Stimulated activated naive B cell treated with anti-CD40 and anti-IgM and Interleukin-4, amounts not matched to agents 10 μg/mL and 1 μg/mL and 100 μg/mL, for 72 hours (primary cell): Measurements from ENCODE around the gene RNF19B.
A peak's percentile ranks its signal among the peaks of the same experiment; 100 is the strongest.
"Not testable (repeated sequence)": the region's sequence is repeated elsewhere in the genome, so short reads cannot be mapped to it uniquely, and the experiment has no call there.

ENCODE experiments used
- ATAC-seq, 2 donors: fragments of 150-1000 bp; cut with Tn5 transposase; replicated peaks; 2 replicates each; pipeline ENCODE4 v1.10.0; 2021; ENCODE audit warnings: moderate library complexity in 1 of 2
- DNase-seq: peaks from one replicate; pipeline ENCODE4 v3.0.0; 2021
- H3K27ac Mint-ChIP-seq: one replicate; pipeline ENCODE4 v1.8.0; 2022; ENCODE audit warnings: mild to moderate bottlenecking, mixed read lengths
- H3K27me3 Mint-ChIP-seq, 2 donors: one replicate each; pipeline ENCODE4 v1.8.0; 2022; ENCODE audit warnings: mixed read lengths in 2 of 2
- H3K36me3 Mint-ChIP-seq, 2 donors: one replicate each; pipeline ENCODE4 v1.8.0; 2022; ENCODE audit warnings: mixed read lengths in 2 of 2, mild to moderate bottlenecking in 1 of 2
- H3K4me1 Mint-ChIP-seq, 2 donors: one replicate each; pipeline ENCODE4 v1.8.0; 2022; ENCODE audit warnings: mixed read lengths in 2 of 2, mild to moderate bottlenecking in 1 of 2
- H3K4me3 Mint-ChIP-seq, 2 donors: one replicate each; pipeline ENCODE4 v1.8.0; 2022; ENCODE audit warnings: mild to moderate bottlenecking in 2 of 2, mixed read lengths in 2 of 2, moderate library complexity in 1 of 2
- H3K9me3 Mint-ChIP-seq, 2 donors: one replicate each; pipeline ENCODE4 v1.8.0; 2022; ENCODE audit warnings: mixed read lengths in 2 of 2, mild to moderate bottlenecking in 1 of 2

RNF19B gene

GRCh38 chr1:32985226-32985625, 20.6 kb upstream of the RNF19B start:
- ATAC-seq (no peak), DNase-seq (no peak)
- Mint-ChIP-seq H3K4me3 (no peak overlapping the region), H3K27me3 (no peaks in the 10 kb centered on the region), H3K36me3 (peaks cover 0 to 3% of the 10 kb centered on the region in 2 donors), H3K9me3 (no peaks in the 10 kb centered on the region), H3K27ac (peak overlapping the region; percentile 93), H3K4me1 (peaks cover 59 to 89% of the 10 kb centered on the region in 2 donors)

GRCh38 chr1:32984455-32985171, 20.0 kb upstream of the RNF19B start:
- peak; percentile 51 to 57 for ATAC-seq
- Mint-ChIP-seq H3K4me3 (peak overlapping the region in 1 of 2 donors; percentile 7), H3K27ac (peak overlapping the region; percentile 93)

GRCh38 chr1:32984090-32984454, 19.5 kb upstream of the RNF19B start:
- peaks cover 56 to 84% of the 10 kb centered on the region in 2 donors for H3K4me1 Mint-ChIP-seq
- H3K27me3 Mint-ChIP-seq, result no peaks in the 10 kb centered on the region
- H3K9me3 Mint-ChIP-seq, result no peaks in the 10 kb centered on the region
- peak overlapping the region; percentile 93 for H3K27ac Mint-ChIP-seq
- peaks cover 0 to 3% of the 10 kb centered on the region in 2 donors for H3K36me3 Mint-ChIP-seq
- H3K4me3 Mint-ChIP-seq, result peak overlapping the region in 1 of 2 donors; percentile 13
- DNase-seq, result no peak
- no peak for ATAC-seq

More at GRCh38 chr1:32984455-32985171, 20.0 kb upstream of the RNF19B start:
- Mint-ChIP-seq H3K4me1 (peaks cover 57 to 89% of the 10 kb centered on the region in 2 donors), H3K9me3 (no peaks in the 10 kb centered on the region), H3K27me3 (no peaks in the 10 kb centered on the region), H3K36me3 (peaks cover 0 to 3% of the 10 kb centered on the region in 2 donors)
- peak; percentile 43 for DNase-seq

GRCh38 chr1:32983020-32983419, 18.4 kb upstream of the RNF19B start:
- Mint-ChIP-seq H3K9me3 (no peaks in the 10 kb centered on the region), H3K4me3 (no peak overlapping the region), H3K36me3 (peaks cover 0 to 3% of the 10 kb centered on the region in 2 donors), H3K27ac (peak overlapping the region; percentile 86), H3K27me3 (no peaks in the 10 kb centered on the region), H3K4me1 (peaks cover 52 to 76% of the 10 kb centered on the region in 2 donors)
- DNase-seq (no peak), ATAC-seq (no peak)

GRCh38 chr1:32981003-32981901, 16.6 kb upstream of the RNF19B start:
- H3K4me1 Mint-ChIP-seq, result peaks cover 48 to 77% of the 10 kb centered on the region in 2 donors
- H3K27me3 Mint-ChIP-seq, result no peaks in the 10 kb centered on the region

GRCh38 chr1:32980080-32980479, 15.5 kb upstream of the RNF19B start:
- Mint-ChIP-seq H3K4me1 (peaks cover 38 to 66% of the 10 kb centered on the region in 2 donors), H3K9me3 (no peaks in the 10 kb centered on the region), H3K27ac (peak overlapping the region; percentile 95), H3K27me3 (no peaks in the 10 kb centered on the region), H3K36me3 (peaks cover 2% of the 10 kb centered on the region in 2 donors), H3K4me3 (no peak overlapping the region)
- ATAC-seq, result no peak
- DNase-seq, result no peak

More at GRCh38 chr1:32981003-32981901, 16.6 kb upstream of the RNF19B start:
- H3K4me3 Mint-ChIP-seq, result peak overlapping the region; percentile 59 to 68
- peak; percentile 82 for DNase-seq
- peak overlapping the region; percentile 95 for H3K27ac Mint-ChIP-seq
- no peaks in the 10 kb centered on the region for H3K36me3 Mint-ChIP-seq
- peak; percentile 90 to 93 for ATAC-seq
- H3K9me3 Mint-ChIP-seq, result no peaks in the 10 kb centered on the region

GRCh38 chr1:32978854-32979253, 14.2 kb upstream of the RNF19B start:
- no peak for DNase-seq
- no peaks in the 10 kb centered on the region for H3K9me3 Mint-ChIP-seq
- H3K4me3 Mint-ChIP-seq, result no peak overlapping the region
- H3K27ac Mint-ChIP-seq, result no peak overlapping the region
- H3K36me3 Mint-ChIP-seq, result peaks cover 3% of the 10 kb centered on the region in 2 donors
- ATAC-seq, result no peak
- H3K4me1 Mint-ChIP-seq, result peaks cover 29 to 54% of the 10 kb centered on the region in 2 donors
- H3K27me3 Mint-ChIP-seq, result no peaks in the 10 kb centered on the region

GRCh38 chr1:32977546-32978087, 13.0 kb upstream of the RNF19B start:
- Mint-ChIP-seq H3K27ac (peak overlapping the region; percentile 42), H3K36me3 (peaks cover 3% of the 10 kb centered on the region in 2 donors), H3K4me3 (no peak overlapping the region), H3K27me3 (peaks cover 0 to under 1% of the 10 kb centered on the region in 2 donors), H3K4me1 (peaks cover 26 to 44% of the 10 kb centered on the region in 2 donors), H3K9me3 (no peaks in the 10 kb centered on the region)
- no peak for DNase-seq
- ATAC-seq, result no peak

GRCh38 chr1:32975055-32975454, 10.4 kb upstream of the RNF19B start:
- ATAC-seq, H3K36me3 Mint-ChIP-seq, DNase-seq, H3K27ac Mint-ChIP-seq, H3K9me3 Mint-ChIP-seq: not testable (repeated sequence)
- Mint-ChIP-seq H3K4me1 (peaks cover 16 to 25% of the 10 kb centered on the region in 2 donors), H3K4me3 (peak overlapping the region in 1 of 2 donors; percentile 41), H3K27me3 (peaks cover 20% of the 10 kb centered on the region in 2 donors)

GRCh38 chr1:32973458-32973857, 8.8 kb upstream of the RNF19B start:
- H3K9me3 Mint-ChIP-seq, ATAC-seq, H3K36me3 Mint-ChIP-seq, H3K27ac Mint-ChIP-seq, DNase-seq: not testable (repeated sequence)
- Mint-ChIP-seq H3K4me3 (peak overlapping the region in 1 of 2 donors; percentile 82), H3K4me1 (peaks cover 16 to 32% of the 10 kb centered on the region in 2 donors), H3K27me3 (peaks cover 20 to 25% of the 10 kb centered on the region in 2 donors)

GRCh38 chr1:32972814-32973428, 8.3 kb upstream of the RNF19B start:
- DNase-seq (no peak), ATAC-seq (peak; percentile 34 to 53)
- peaks cover 20 to 25% of the 10 kb centered on the region in 2 donors for H3K27me3 Mint-ChIP-seq
- peak overlapping the region; percentile 59 for H3K27ac Mint-ChIP-seq
- peaks cover 20 to 35% of the 10 kb centered on the region in 2 donors for H3K4me1 Mint-ChIP-seq
- H3K36me3 Mint-ChIP-seq, result peaks cover 3% of the 10 kb centered on the region in 2 donors
- H3K9me3 Mint-ChIP-seq, result no peaks in the 10 kb centered on the region
- H3K4me3 Mint-ChIP-seq, result peak overlapping the region; percentile 82 to 86

- H3K4me1 Mint-ChIP-seq, result peaks cover 18 to 24% of the 10 kb centered on the region in 2 donors
- H3K27me3 Mint-ChIP-seq, result peaks cover 20 to 25% of the 10 kb centered on the region in 2 donors
- DNase-seq, result no peak
- H3K27ac Mint-ChIP-seq, result no peak overlapping the region
- peaks cover 3% of the 10 kb centered on the region in 2 donors for H3K36me3 Mint-ChIP-seq
- H3K9me3 Mint-ChIP-seq, result no peaks in the 10 kb centered on the region
- no peak overlapping the region for H3K4me3 Mint-ChIP-seq
- ATAC-seq, result peak in 1 of 2 donors; percentile 12
These were observed 7.0 kb upstream of the RNF19B start for GRCh38 chr1:32971576-32971975.

GRCh38 chr1:32971156-32971555, 6.5 kb upstream of the RNF19B start:
- Mint-ChIP-seq H3K27ac (no peak overlapping the region), H3K4me3 (no peak overlapping the region), H3K9me3 (no peaks in the 10 kb centered on the region), H3K36me3 (peaks cover 3% of the 10 kb centered on the region in 2 donors), H3K27me3 (peaks cover 20 to 25% of the 10 kb centered on the region in 2 donors), H3K4me1 (peaks cover 18 to 24% of the 10 kb centered on the region in 2 donors)
- ATAC-seq (no peak), DNase-seq (no peak)

GRCh38 chr1:32969566-32969965, 5.0 kb upstream of the RNF19B start:
- no peaks in the 10 kb centered on the region for H3K36me3 Mint-ChIP-seq
- H3K9me3 Mint-ChIP-seq, result no peaks in the 10 kb centered on the region
- no peak for ATAC-seq
- peaks cover 20 to 25% of the 10 kb centered on the region in 2 donors for H3K27me3 Mint-ChIP-seq
- H3K4me3 Mint-ChIP-seq, result no peak overlapping the region
- peaks cover 18 to 24% of the 10 kb centered on the region in 2 donors for H3K4me1 Mint-ChIP-seq
- H3K27ac Mint-ChIP-seq, result no peak overlapping the region
- DNase-seq, result no peak
